PC-9 (cell line): ENCODE measurements around the gene SNX14.

Experiments used
- EZH2 ChIP-seq: fragments of 200-600 bp; sonication (generic); IDR thresholded peaks from 2 replicates; pipeline ENCODE4 v1.8.0; 2017; ENCODE audit warnings: antibody characterized with exemption, low read depth
- TF ChIP-seq, protein P1 (sequence below): fragments of 200-600 bp; sonication (generic); conservative IDR thresholded peaks from 2 replicates; pipeline ENCODE4 v1.6.1; 2017; ENCODE audit warnings: mixed run types, antibody characterized with exemption, mild to moderate bottlenecking, moderate library complexity

DNA sequence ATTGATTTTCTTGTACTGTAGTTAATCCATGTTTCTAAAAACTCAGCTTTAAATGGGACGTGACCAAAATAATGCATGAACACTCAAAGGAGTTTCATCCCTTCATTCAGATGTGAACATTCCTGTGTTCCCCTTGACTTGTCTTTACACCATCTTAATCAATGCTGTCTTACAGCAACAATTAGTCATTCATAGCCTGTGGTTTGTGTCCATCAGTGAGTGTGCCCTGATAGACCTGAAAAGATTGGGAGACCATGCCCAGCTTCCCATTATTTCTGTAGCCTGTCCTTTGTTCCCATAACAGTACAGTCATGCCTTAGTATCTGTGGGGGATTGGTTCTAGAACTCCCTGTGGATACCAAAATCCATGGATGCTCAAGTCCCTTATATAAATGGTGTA lies 119.9 kb downstream of the SNX14 start:
- TF ChIP-seq, protein P1, sequence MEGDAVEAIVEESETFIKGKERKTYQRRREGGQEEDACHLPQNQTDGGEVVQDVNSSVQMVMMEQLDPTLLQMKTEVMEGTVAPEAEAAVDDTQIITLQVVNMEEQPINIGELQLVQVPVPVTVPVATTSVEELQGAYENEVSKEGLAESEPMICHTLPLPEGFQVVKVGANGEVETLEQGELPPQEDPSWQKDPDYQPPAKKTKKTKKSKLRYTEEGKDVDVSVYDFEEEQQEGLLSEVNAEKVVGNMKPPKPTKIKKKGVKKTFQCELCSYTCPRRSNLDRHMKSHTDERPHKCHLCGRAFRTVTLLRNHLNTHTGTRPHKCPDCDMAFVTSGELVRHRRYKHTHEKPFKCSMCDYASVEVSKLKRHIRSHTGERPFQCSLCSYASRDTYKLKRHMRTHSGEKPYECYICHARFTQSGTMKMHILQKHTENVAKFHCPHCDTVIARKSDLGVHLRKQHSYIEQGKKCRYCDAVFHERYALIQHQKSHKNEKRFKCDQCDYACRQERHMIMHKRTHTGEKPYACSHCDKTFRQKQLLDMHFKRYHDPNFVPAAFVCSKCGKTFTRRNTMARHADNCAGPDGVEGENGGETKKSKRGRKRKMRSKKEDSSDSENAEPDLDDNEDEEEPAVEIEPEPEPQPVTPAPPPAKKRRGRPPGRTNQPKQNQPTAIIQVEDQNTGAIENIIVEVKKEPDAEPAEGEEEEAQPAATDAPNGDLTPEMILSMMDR = no peak
- no peak for TF ChIP-seq EZH2
